Subcutaneous adipose tissue (tissue), 4 donors: ENCODE results near the gene WIPF2. TPM values are rescaled to one million over a fixed set of nuclear protein-coding genes. Genes with fewer than 3 reads are reported as not detected.

Experiments
- CTCF ChIP-seq: fragments of 450-650 bp; IDR thresholded peaks from one replicate; pipeline ENCODE4 v1.5.1; 2016; ENCODE audit warnings: low read depth, mild to moderate bottlenecking, control low read depth, antibody characterized with exemption, moderate library complexity
- total RNA-seq, 4 donors: library from RNA; depleted of rRNA; stranded (reverse); fragments of >200 nt; gene quantifications; one replicate each; pipeline ENCODE4 v1.1.0, GENCODE V29; 2016

Gene WIPF2
- total RNA-seq, 4 donors from 2014 or later: 8.1 to 10.2 (median 9.7) TPM

- no peak for TF ChIP-seq CTCF
Measured at GRCh38 chr17:40307001-40307730, 88.1 kb downstream of the WIPF2 start.

- TF ChIP-seq CTCF: no peak
Measured at GRCh38 chr17:40307740-40308239, 88.7 kb downstream of the WIPF2 start.

GRCh38 chr17:40309031-40309948 is 90.2 kb downstream of the WIPF2 start, which contains the start of gene RARA:
Gene RARA (plus strand): TSS chr17:40309180. CDS start chr17:40331219, 22,039 bp downstream.
- TF ChIP-seq CTCF: no peak

- TF ChIP-seq CTCF: no peak
Measured at GRCh38 chr17:40309949-40310510, 90.9 kb downstream of the WIPF2 start.

- no peak for TF ChIP-seq CTCF
Measured at GRCh38 chr17:40310882-40311391, 91.8 kb downstream of the WIPF2 start.

- no peak for TF ChIP-seq CTCF
Measured at GRCh38 chr17:40311575-40311974, 92.5 kb downstream of the WIPF2 start.
